ENCODE data around the gene RAB22A. TPM values are rescaled to one million over a fixed set of nuclear protein-coding genes. Genes with fewer than 3 reads are reported as not detected.

The RAB22A gene
- total and polyA plus RNA-seq, 9 of the 15 experiments (the other 6 are each of a cell fraction or from before 2014, with no cell fraction given), result 1.1 to 8.0 (median 6.7) TPM

- Histone ChIP-seq H3K4me3 (no peak overlapping the region), H3K4me1 (replicated peaks in 1 of 2; ENCODE audit: control insufficient read depth in 2 of 2, insufficient read depth in 2 of 2, low read length in 2 of 2) (peaks cover 9 to 17% of the 10 kb centered on the region in 2 experiments), H3K79me2 (ENCODE audit: control insufficient read depth, insufficient read depth, low read length) (peaks cover 97% of the 10 kb centered on the region), H3K9me3 (replicated peaks; ENCODE audit: control insufficient read depth, insufficient read depth, low read depth, low read length) (no peaks in the 10 kb centered on the region), H3K4me2 (ENCODE audit: insufficient read depth, low read length) (no peak overlapping the region), H3K9ac (ENCODE audit: insufficient read depth in 1 of 2, low read depth in 2 of 2, low read length in 2 of 2) (no peak overlapping the region; a peak in 1 of 4 replicates), H2AFZ (ENCODE audit: low read depth, low read length) (no peak overlapping the region), H3K9me1 (ENCODE audit: control insufficient read depth, insufficient read depth, low read length) (no peaks in the 10 kb centered on the region), H3K27ac (ENCODE audit: extremely low read depth, low read depth, low read length) (no peak overlapping the region), H4K20me1 (replicated peaks; ENCODE audit: control insufficient read depth, insufficient read depth, low read length) (peaks cover 42% of the 10 kb centered on the region), H3K36me3 (ENCODE audit: control insufficient read depth, insufficient read depth, low read length) (peaks cover 57% of the 10 kb centered on the region), H3K27me3 (ENCODE audit: control insufficient read depth in 2 of 2, insufficient read depth in 2 of 2, low read length in 2 of 2) (no peaks in the 10 kb centered on the region)
- no TSS peak for BruUV-seq (replicated peaks)
- in situ Hi-C loops (cut with MboI) (no loop called here), intact Hi-C loops (cut with micrococcal nuclease) (no loop called here)
- CTCF ChIA-PET (ENCODE audit: low intra/inter-chr PET ratio), result no interaction called here
- no peak for FAIRE-seq
- no peak for DNase-seq (ENCODE audit: extremely low read depth in 1 of 4, low spot score in 3 of 4)
- no peak for ATAC-seq
- POLR2A ChIA-PET, result interaction anchor here (0.8 kb wide), 1 partner anchor 16 kb away, joined by 3 read pairs; no protein-coding TSS in a partner anchor
- no peak for TF ChIP-seq MTA3 (IDR thresholded peaks at IDR 0.05; ENCODE audit: borderline replicate concordance)
- TF ChIP-seq ERF (CRISPR knock-in tag; IDR thresholded peaks at IDR 0.05), result no peak
- TF ChIP-seq NFIX (CRISPR knock-in tag; IDR thresholded peaks at IDR 0.05; ENCODE audit: low read depth), result no peak
- no peak for TF ChIP-seq RNF219 (CRISPR knock-in tag; IDR thresholded peaks at IDR 0.05)
- no peak for TF ChIP-seq HDAC3 (IDR thresholded peaks at IDR 0.05; ENCODE audit: borderline replicate concordance, partially characterized antibody)
- TF ChIP-seq NONO (IDR thresholded peaks at IDR 0.05; ENCODE audit: low read depth in 2 of 2, low read length in 1 of 2), result no peak
- no peak for TF ChIP-seq ZNF444 (CRISPR knock-in tag; IDR thresholded peaks at IDR 0.05)
- no peak for TF ChIP-seq IFI16 (CRISPR knock-in tag; IDR thresholded peaks at IDR 0.05)
- TF ChIP-seq CSDE1 (IDR thresholded peaks at IDR 0.05), result no peak
- WGBS (ENCODE audit: insufficient coverage, low coverage, missing lambda C conversion rate), result 78% methylated on average over 5 of the region's 5 CpGs
These were observed 88.7 kb downstream of the RAB22A start for GRCh38 chr20:58398254-58398653.
